CD4-positive, alpha-beta memory T cell (primary cell): ENCODE data around the gene TBXAS1. TPM values are rescaled to one million over a fixed set of nuclear protein-coding genes. Genes with fewer than 3 reads are reported as not detected.
A peak's percentile ranks its signal among the peaks of the same experiment; 100 is the strongest.

Source experiments
- CTCF ChIA-PET: fragments of 350-600 bp; sonication (Branson Sonifier 250); formaldehyde crosslinking; loops from one replicate; lab custom pipeline; 2021; ENCODE audit warnings: inconsistent platforms; ENCODE audit not compliant: partially characterized antibody; lab: Charles Lee
- POLR2A ChIA-PET: fragments of 350-600 bp; sonication (Branson Sonifier 250); formaldehyde crosslinking; loops from one replicate; lab custom pipeline; 2021; ENCODE audit not compliant: partially characterized antibody; lab: Charles Lee
- DNase-seq, 5 donors: peaks; one replicate each; pipeline versions ENCODE4 v3.0.0 to v3.0.0-alpha.2; 2020 to 2022; ENCODE audit warnings: mixed read lengths in 1 of 5
- H3K27ac ChIP-seq: one replicate; pipeline ENCODE4 v1.7.0; 2013; ENCODE audit warnings: low read depth, low read length
- H3K27me3 ChIP-seq: 2 replicates; pipeline ENCODE4 v1.7.0; 2013; ENCODE audit warnings: mild to moderate bottlenecking, low read length, moderate library complexity; ENCODE audit not compliant: insufficient read depth
- H3K36me3 ChIP-seq: 2 replicates; pipeline ENCODE4 v1.7.0; 2013; ENCODE audit warnings: mild to moderate bottlenecking, low read length, moderate library complexity; ENCODE audit not compliant: insufficient read depth
- H3K4me1 ChIP-seq: 2 replicates; pipeline ENCODE4 v1.7.0; 2013; ENCODE audit warnings: mild to moderate bottlenecking, low read length, moderate library complexity; ENCODE audit not compliant: insufficient read depth
- H3K4me3 ChIP-seq, 2 donors: one replicate each; pipeline ENCODE4 v1.7.0; 2013; ENCODE audit warnings: low read length in 2 of 2, mild to moderate bottlenecking in 1 of 2
- H3K9me3 ChIP-seq, 2 donors: one replicate each; pipeline ENCODE4 v1.7.0; 2013; ENCODE audit warnings: low read length in 2 of 2, control low read depth in 1 of 2; ENCODE audit not compliant: control insufficient read depth in 1 of 2
- H3K27ac Mint-ChIP-seq, 7 donors: one replicate each; pipeline ENCODE4 v1.8.0; 2020 to 2021; ENCODE audit warnings: mixed read lengths in 7 of 7, mild to moderate bottlenecking in 6 of 7, inconsistent platforms in 3 of 7, moderate library complexity in 3 of 7
- H3K27me3 Mint-ChIP-seq, 2 donors: one replicate each; pipeline ENCODE4 v1.8.0; 2020 to 2021; ENCODE audit warnings: mixed read lengths in 2 of 2
- H3K36me3 Mint-ChIP-seq, 2 donors: one replicate each; pipeline ENCODE4 v1.8.0; 2020 to 2021; ENCODE audit warnings: mixed read lengths in 2 of 2, inconsistent platforms in 1 of 2, mild to moderate bottlenecking in 1 of 2
- H3K4me1 Mint-ChIP-seq, 4 donors: one replicate each; pipeline ENCODE4 v1.8.0; 2020 to 2021; ENCODE audit warnings: mixed read lengths in 4 of 4, mild to moderate bottlenecking in 1 of 4
- H3K4me3 Mint-ChIP-seq, 8 donors: one replicate each; pipeline ENCODE4 v1.8.0; 2020 to 2021; ENCODE audit warnings: mixed read lengths in 8 of 8, mild to moderate bottlenecking in 7 of 8, moderate library complexity in 6 of 8, inconsistent platforms in 3 of 8
- H3K9me3 Mint-ChIP-seq, 8 donors: one replicate each; pipeline ENCODE4 v1.8.0; 2020 to 2021; ENCODE audit warnings: mixed read lengths in 8 of 8, mild to moderate bottlenecking in 5 of 8, inconsistent platforms in 3 of 8, moderate library complexity in 1 of 8
- intact Hi-C: fragments of 100-400 bp; cut with micrococcal nuclease; formaldehyde crosslinking; loops from one replicate; pipeline ENCODE4 v1.15.1; 2023
- polyA plus RNA-seq, 2 donors: library from polyadenylated mRNA; unstranded; fragments of 300-500 nt; fragmentation: Illumina TruSeq; gene quantifications; one replicate each; pipeline ENCODE4 v1.2.3, GENCODE V29; 2021
- total RNA-seq, 2 experiments: library from RNA; stranded (reverse); gene quantifications; one replicate each; pipeline ENCODE4 v1.2.3, GENCODE V29; 2021

Gene TBXAS1
- total and polyA plus RNA-seq, 4 experiments from 2014 or later, result 16.6 to 20.1 (median 18.9) TPM

DNA sequence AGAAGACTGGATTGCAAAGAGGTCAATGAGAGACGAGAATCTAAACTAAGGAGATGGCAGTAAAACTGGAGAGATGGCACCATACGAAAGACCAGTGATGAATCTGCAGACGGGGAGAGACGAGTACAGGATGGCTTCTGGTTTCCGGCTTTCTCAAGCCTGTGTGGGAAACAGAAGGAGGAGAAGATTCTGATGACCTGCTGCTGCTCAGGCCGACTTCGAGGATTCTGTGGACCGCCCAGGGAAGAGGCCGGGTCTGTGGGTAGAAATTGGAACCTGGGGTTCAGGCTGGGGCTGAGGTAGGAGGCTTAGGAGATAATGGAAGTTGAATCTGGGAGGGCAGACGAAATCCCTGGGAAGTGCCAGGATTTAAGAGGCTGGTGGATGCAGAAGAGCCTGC is 185.1 kb downstream of the TBXAS1 start:
- Histone ChIP-seq H3K4me1 (no peaks in the 10 kb centered on the region), H3K9me3 (no peaks in the 10 kb centered on the region), H3K4me3 (no peak overlapping the region), H3K27me3 (no peaks in the 10 kb centered on the region), H3K27ac (no peak overlapping the region), H3K36me3 (no peaks in the 10 kb centered on the region)
- peaks cover 0 to 8% of the 10 kb centered on the region in 2 donors for H3K36me3 Mint-ChIP-seq
- no peaks in the 10 kb centered on the region for H3K27me3 Mint-ChIP-seq
- H3K4me1 Mint-ChIP-seq, result no peaks in the 10 kb centered on the region
- peak overlapping the region in 4 of 7 donors; percentile 5 to 33 (median 27) for H3K27ac Mint-ChIP-seq
- ChIA-PET POLR2A (no interaction called here), CTCF (no interaction called here)
- H3K9me3 Mint-ChIP-seq, result peaks cover 0 to 4% (median 0%) of the 10 kb centered on the region in 8 donors
- DNase-seq, result no peak
- H3K4me3 Mint-ChIP-seq, result no peak overlapping the region
- intact Hi-C loops, result no loop called here

- DNase-seq, result no peak
- Mint-ChIP-seq H3K9me3 (peaks cover 0 to 4% (median 0%) of the 10 kb centered on the region in 8 donors), H3K27ac (no peak overlapping the region), H3K4me1 (no peaks in the 10 kb centered on the region), H3K36me3 (peaks cover 0 to 8% of the 10 kb centered on the region in 2 donors), H3K27me3 (no peaks in the 10 kb centered on the region), H3K4me3 (no peak overlapping the region)
- CTCF ChIA-PET, result no interaction called here
- Histone ChIP-seq H3K27ac (no peak overlapping the region), H3K36me3 (no peaks in the 10 kb centered on the region), H3K4me1 (no peaks in the 10 kb centered on the region), H3K27me3 (no peaks in the 10 kb centered on the region), H3K4me3 (no peak overlapping the region), H3K9me3 (no peaks in the 10 kb centered on the region)
- intact Hi-C loops, result no loop called here
- POLR2A ChIA-PET, result no interaction called here
Observed at GRCh38 chr7:140015471-140015970, 186.5 kb downstream of the TBXAS1 start.

- no peaks in the 10 kb centered on the region for H3K4me1 Mint-ChIP-seq
- no peak overlapping the region for H3K27ac Mint-ChIP-seq
- Histone ChIP-seq H3K4me3 (no peak overlapping the region), H3K9me3 (no peaks in the 10 kb centered on the region), H3K36me3 (no peaks in the 10 kb centered on the region), H3K4me1 (no peaks in the 10 kb centered on the region), H3K27ac (no peak overlapping the region), H3K27me3 (no peaks in the 10 kb centered on the region)
- H3K27me3 Mint-ChIP-seq, result no peaks in the 10 kb centered on the region
- CTCF ChIA-PET, result interaction anchor here (1.4 kb wide), 1 partner anchor 415 kb away, joined by 3 read pairs; no protein-coding TSS in a partner anchor
- intact Hi-C loops, result no loop called here
- H3K4me3 Mint-ChIP-seq, result no peak overlapping the region
- DNase-seq, result no peak
- H3K36me3 Mint-ChIP-seq, result peaks cover 0 to 4% of the 10 kb centered on the region in 2 donors
- POLR2A ChIA-PET, result no interaction called here
- H3K9me3 Mint-ChIP-seq, result peaks cover 0 to 4% (median 0%) of the 10 kb centered on the region in 8 donors
Observed at GRCh38 chr7:140016540-140016939, 187.5 kb downstream of the TBXAS1 start.

- Histone ChIP-seq H3K27ac (no peak overlapping the region), H3K9me3 (no peaks in the 10 kb centered on the region), H3K4me3 (no peak overlapping the region), H3K36me3 (no peaks in the 10 kb centered on the region), H3K27me3 (no peaks in the 10 kb centered on the region), H3K4me1 (no peaks in the 10 kb centered on the region)
- Mint-ChIP-seq H3K36me3 (peaks cover 0 to 8% of the 10 kb centered on the region in 2 donors), H3K4me1 (no peaks in the 10 kb centered on the region), H3K27me3 (no peaks in the 10 kb centered on the region), H3K4me3 (no peak overlapping the region), H3K9me3 (peaks cover 0 to 2% (median 0%) of the 10 kb centered on the region in 8 donors), H3K27ac (no peak overlapping the region)
- ChIA-PET CTCF (interaction anchor here (1.4 kb wide), 1 partner anchor 415 kb away, joined by 3 read pairs; no protein-coding TSS in a partner anchor), POLR2A (no interaction called here)
- intact Hi-C loops, result no loop called here
- no peak for DNase-seq
Observed at GRCh38 chr7:140017034-140017433, 188.0 kb downstream of the TBXAS1 start.

- Mint-ChIP-seq H3K4me3 (no peak overlapping the region), H3K27ac (no peak overlapping the region), H3K36me3 (peaks cover 4 to 13% of the 10 kb centered on the region in 2 donors), H3K27me3 (no peaks in the 10 kb centered on the region), H3K9me3 (peaks cover 0 to 2% (median 0%) of the 10 kb centered on the region in 8 donors), H3K4me1 (peaks cover 0 to 2% (median 0%) of the 10 kb centered on the region in 4 donors)
- H3K4me3 ChIP-seq, result no peak overlapping the region
- H3K9me3 ChIP-seq, result no peaks in the 10 kb centered on the region
- no peaks in the 10 kb centered on the region for H3K4me1 ChIP-seq
- no peak for DNase-seq
- ChIA-PET POLR2A (no interaction called here), CTCF (interaction anchor here (1.2 kb wide), 1 partner anchor 519 kb away, joined by 3 read pairs; no protein-coding TSS in a partner anchor)
- no peaks in the 10 kb centered on the region for H3K27me3 ChIP-seq
- H3K36me3 ChIP-seq, result no peaks in the 10 kb centered on the region
- intact Hi-C loops, result no loop called here
- no peak overlapping the region for H3K27ac ChIP-seq
Observed at GRCh38 chr7:140017543-140017942, 188.5 kb downstream of the TBXAS1 start.

GRCh38 chr7:140018125-140019043 is 189.3 kb downstream of the TBXAS1 start:
- no peak overlapping the region for H3K27ac ChIP-seq
- CTCF ChIA-PET, result interaction anchor here (1.2 to 1.4 kb wide), 2 partner anchors 12 to 520 kb away, joined by 3 read pairs; no protein-coding TSS in a partner anchor
- peaks cover 12 to 17% of the 10 kb centered on the region in 2 donors for H3K36me3 Mint-ChIP-seq
- intact Hi-C loops, result no loop called here
- POLR2A ChIA-PET, result no interaction called here
- H3K9me3 Mint-ChIP-seq, result peaks cover 0 to 2% (median 0%) of the 10 kb centered on the region in 8 donors
- no peaks in the 10 kb centered on the region for H3K9me3 ChIP-seq
- H3K4me1 Mint-ChIP-seq, result peaks cover 0 to 2% (median 0%) of the 10 kb centered on the region in 4 donors
- no peak overlapping the region for H3K4me3 Mint-ChIP-seq
- no peaks in the 10 kb centered on the region for H3K27me3 Mint-ChIP-seq
- H3K4me1 ChIP-seq, result no peaks in the 10 kb centered on the region
- no peak for DNase-seq
- H3K4me3 ChIP-seq, result no peak overlapping the region
- H3K27ac Mint-ChIP-seq, result peak overlapping the region in 2 of 7 donors; percentile 3 to 20
- no peaks in the 10 kb centered on the region for H3K36me3 ChIP-seq
- H3K27me3 ChIP-seq, result no peaks in the 10 kb centered on the region

DNA sequence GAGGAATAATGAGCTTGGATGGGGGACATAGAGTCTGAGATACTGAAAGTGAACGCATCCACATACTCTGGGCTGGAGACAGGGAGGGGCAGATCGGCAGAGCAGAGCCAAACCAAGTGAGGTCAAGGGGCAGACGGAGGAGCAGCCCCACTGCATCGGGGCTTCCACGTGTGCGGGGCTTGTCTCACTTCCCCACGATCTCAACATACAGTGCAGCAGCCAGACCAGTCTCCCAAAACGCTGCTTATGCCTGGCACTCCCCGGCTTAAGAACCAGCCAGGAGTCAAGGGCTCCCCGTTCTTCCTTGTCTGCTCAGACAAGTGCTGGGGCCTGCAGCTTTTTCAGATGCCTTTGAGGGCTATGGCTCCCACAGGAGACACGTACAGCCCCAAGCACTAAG is 190.1 kb downstream of the TBXAS1 start:
- no peak for DNase-seq
- no peak overlapping the region for H3K27ac ChIP-seq
- no peaks in the 10 kb centered on the region for H3K36me3 ChIP-seq
- intact Hi-C loops, result no loop called here
- Mint-ChIP-seq H3K4me1 (peaks cover 0 to 2% (median 0%) of the 10 kb centered on the region in 4 donors), H3K9me3 (peaks cover 0 to 2% (median 0%) of the 10 kb centered on the region in 8 donors), H3K27ac (peak overlapping the region in 1 of 7 donors; percentile 3), H3K27me3 (no peaks in the 10 kb centered on the region), H3K36me3 (peaks cover 20 to 24% of the 10 kb centered on the region in 2 donors), H3K4me3 (no peak overlapping the region)
- H3K4me3 ChIP-seq, result no peak overlapping the region
- no peaks in the 10 kb centered on the region for H3K27me3 ChIP-seq
- CTCF ChIA-PET, result interaction anchor here (1.4 kb wide), 1 partner anchor 12 kb away, joined by 3 read pairs; no protein-coding TSS in a partner anchor
- POLR2A ChIA-PET, result no interaction called here
- H3K9me3 ChIP-seq, result no peaks in the 10 kb centered on the region
- no peaks in the 10 kb centered on the region for H3K4me1 ChIP-seq
